ENCODE measurements around the gene DUS1L. TPM values are rescaled to one million over a fixed set of nuclear protein-coding genes. Genes with fewer than 3 reads are reported as not detected.

Gene DUS1L
- total RNA-seq, result 60.2 TPM

DNA sequence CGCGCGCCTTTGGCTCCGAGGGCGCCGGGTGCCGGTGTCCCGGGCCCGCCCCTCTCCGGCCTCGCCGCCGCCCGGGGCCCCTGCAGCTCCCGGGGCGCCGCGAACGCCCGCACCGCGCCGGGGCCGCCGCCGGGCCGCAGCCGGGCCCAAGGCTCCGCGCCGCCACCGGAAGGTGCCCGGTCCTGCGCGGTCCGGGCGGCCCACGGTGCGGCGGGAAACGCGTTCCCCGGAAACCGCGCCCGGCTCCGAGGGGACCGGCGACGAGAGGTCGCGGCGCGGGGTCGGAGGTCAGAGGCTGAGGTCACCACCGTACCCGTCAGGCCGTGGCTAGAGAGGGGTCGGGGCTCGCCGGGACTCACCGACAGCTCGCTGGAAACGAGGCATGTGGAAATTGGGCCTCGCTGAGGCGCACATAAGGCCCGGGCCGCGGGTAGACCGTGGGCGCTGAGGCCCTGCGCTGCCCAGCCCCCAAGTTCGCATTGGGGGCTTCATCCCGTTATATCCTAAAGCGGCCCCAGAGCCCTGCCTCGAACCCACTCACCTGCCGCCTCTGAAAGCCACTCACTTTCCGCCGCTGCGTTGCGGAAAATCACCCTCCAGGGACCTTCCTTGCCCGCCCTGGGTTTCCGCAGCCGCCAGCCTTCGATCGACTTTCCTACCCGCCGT, at the start of gene DUS1L:
Gene DUS1L, minus strand, starts transcription at position 167 of the 666 bp plus-strand sequence. CDS start 745 bp downstream, outside the sequence.

DNA sequence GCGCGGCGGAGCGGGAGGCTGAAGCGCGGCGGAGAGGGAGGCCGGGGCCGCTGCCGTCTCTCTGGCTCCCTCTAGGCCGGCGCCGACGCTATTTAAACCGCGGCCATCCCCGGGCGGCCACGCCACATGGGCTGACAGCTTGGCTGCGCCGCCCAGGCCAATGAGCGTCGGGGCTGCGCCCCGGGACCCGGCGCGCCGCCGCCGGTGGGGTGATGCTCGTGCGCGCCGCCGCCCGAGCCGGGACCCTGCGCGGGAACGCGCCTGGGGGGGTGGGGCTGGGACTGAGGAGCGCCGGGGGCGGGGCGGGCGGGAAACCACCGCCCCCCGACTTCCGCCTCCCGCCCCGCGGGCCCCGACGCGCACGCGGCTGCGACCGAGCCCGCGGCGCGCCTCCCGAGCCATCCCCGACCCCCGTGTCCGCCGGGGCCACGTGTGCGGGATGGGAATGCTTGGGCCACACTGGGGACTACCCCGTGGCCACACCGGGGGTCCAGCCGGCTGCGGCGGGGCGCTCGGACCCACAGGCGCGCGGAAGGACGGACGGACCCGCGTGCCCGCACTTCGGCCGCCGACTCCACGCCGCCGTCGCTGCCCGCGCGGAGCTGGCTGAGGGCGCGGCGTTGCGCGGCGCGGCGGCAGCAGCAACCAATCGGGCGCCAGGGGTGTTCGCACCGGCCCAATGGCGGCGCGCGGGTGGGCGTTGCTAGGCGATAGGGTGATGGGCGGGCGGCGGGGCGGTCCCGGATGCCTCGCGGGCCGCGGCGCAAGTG, 32.8 kb upstream of the DUS1L start, which contains the start of gene FASN:
Gene FASN, minus strand, starts transcription at position 68 of the 770 bp plus-strand sequence. CDS start 1,791 bp downstream, outside the sequence.

DNA sequence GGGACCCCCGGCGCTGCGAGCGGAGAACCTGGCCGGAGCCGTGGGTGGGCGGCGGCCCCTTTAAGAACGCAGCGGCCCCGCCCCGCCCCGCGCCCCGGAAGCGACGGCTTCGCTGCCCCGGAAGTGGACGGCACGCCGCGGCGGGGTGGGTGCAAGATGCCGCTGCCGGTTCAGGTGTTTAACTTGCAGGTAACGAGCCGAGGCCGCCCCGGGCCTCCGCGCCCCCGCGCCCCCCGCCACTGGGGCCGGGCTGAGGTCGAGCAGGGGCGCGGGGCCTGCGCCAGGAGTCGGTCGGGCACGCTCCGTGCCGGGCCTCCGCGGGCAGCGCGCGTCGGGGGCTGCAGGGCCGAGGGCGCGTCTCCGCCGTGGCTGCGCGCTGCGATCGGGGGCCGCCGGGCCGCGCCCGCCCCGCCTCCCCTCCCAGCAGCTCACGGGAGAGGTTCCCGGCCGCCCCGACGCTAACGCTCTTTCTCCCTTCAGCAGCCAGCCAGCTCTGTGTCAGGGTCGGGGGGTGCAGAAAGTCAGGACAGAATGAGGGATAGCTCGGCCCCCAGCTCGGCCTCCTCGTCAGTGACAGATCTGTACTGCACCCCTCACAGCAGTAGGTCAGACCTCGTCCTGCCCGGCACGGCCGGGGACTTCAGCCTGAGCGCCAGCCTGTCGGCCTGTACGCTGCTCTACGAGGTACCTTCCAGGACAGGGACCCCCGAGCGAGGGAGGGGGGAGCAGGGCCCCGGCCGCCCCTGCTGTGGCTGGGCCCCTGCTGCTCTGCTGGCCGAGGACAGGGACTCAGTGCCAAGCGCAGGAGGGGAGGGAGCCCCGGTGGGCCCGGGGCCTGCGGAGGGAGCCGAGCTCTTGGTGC, 13.6 kb downstream of the DUS1L start, which contains the start of the genes GPS1 and RFNG:
Gene GPS1, plus strand, starts transcription at position 123 of the 862 bp plus-strand sequence. Its CDS starts 34 bp downstream, at position 157.
Gene RFNG, minus strand, starts transcription at position 36 of the 862 bp plus-strand sequence. CDS start 45 bp downstream, outside the sequence.

GRCh38 chr17:82037092-82037888, 28.3 kb downstream of the DUS1L start, which contains the start of gene DCXR:
DCXR (minus strand) TSS chr17:82037697; CDS start chr17:82037682, 15 bp downstream.

DNA sequence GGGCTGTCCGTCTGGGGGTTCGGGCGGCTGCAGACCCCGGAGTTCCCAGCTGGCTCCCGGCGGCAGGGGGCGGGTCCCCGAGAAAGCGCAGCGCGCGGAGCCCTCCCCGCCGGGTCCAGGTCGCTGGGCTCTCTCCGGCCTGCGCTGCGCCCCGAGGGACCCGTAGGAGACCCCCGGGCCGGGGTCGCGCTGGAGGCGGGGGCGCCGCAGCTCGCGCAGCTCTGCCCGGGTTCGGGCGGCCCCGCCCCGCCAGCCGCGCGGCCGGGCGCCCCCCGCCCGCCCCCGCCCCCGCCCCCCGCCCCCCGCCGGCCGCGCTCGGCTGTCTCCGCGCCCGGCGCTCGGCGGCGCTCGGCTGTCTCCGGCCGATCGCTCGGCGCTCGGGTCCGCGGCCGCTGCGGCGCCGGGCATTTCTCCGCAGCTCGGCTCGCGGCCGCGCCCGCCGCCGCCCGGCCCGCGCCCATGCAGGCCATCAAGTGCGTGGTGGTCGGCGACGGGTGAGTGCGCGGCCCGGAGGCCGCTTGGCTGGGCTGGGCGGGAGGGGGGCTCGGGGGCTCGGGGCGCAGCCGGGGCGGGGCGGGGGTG, 34.2 kb downstream of the DUS1L start, which contains the start of gene RAC3:
Gene RAC3, plus strand, starts transcription at position 376 of the 582 bp plus-strand sequence. Its CDS starts 84 bp downstream, at position 460.

GRCh38 chr17:82022981-82023446, 42.6 kb downstream of the DUS1L start, which contains the start of gene LRRC45:
LRRC45 (plus strand) TSS chr17:82023305; CDS start chr17:82023644, 339 bp downstream.

GRCh38 chr17:82022310-82022980, 43.2 kb downstream of the DUS1L start, which contains the start of gene CENPX:
CENPX (minus strand) TSS chr17:82022878; CDS start chr17:82022861, 17 bp downstream.

Other genes with a start within 250 kb of the DUS1L start
- 76.1 TPM for gene MCRIP1, start 232.5 kb downstream of the DUS1L start, total RNA-seq
- gene PPP1R27, start 230.8 kb downstream of the DUS1L start, total RNA-seq, result not detected
- 232 TPM for gene P4HB, start 205.3 kb downstream of the DUS1L start, total RNA-seq
- gene ARHGDIA, start 194.5 kb downstream of the DUS1L start, total RNA-seq, result 54.5 TPM
- 77.1 TPM for gene ALYREF, start 174.2 kb downstream of the DUS1L start, total RNA-seq
- 86.6 TPM for gene ANAPC11, start 174.1 kb downstream of the DUS1L start, total RNA-seq
- 4.9 TPM for gene NPB, start 163.6 kb downstream of the DUS1L start, total RNA-seq
- 16.2 TPM for gene PCYT2, start 154.4 kb downstream of the DUS1L start, total RNA-seq
- gene SIRT7, start 147.6 kb downstream of the DUS1L start, total RNA-seq, result 13.4 TPM
- 17.0 TPM for gene MAFG, start 138.1 kb downstream of the DUS1L start, total RNA-seq
- 54.3 TPM for gene PYCR1, start 128.5 kb downstream of the DUS1L start, total RNA-seq
- gene MYADML2, start 118.6 kb downstream of the DUS1L start, total RNA-seq, result 3.1 TPM
- 2.0 TPM for gene NOTUM, start 104.6 kb downstream of the DUS1L start, total RNA-seq
- gene ASPSCR1, start 88.2 kb downstream of the DUS1L start, total RNA-seq, result 29.6 TPM
- gene CENPX, start 42.9 kb downstream of the DUS1L start, total RNA-seq, result 20.3 TPM
- 15.0 TPM for gene LRRC45, start 42.5 kb downstream of the DUS1L start, total RNA-seq
- 17.8 TPM for gene RAC3, start 34.1 kb downstream of the DUS1L start, total RNA-seq
- gene DCXR, start 28.1 kb downstream of the DUS1L start, total RNA-seq, result 39.0 TPM
- 43.2 TPM for gene RFNG, start 14.0 kb downstream of the DUS1L start, total RNA-seq
- gene GPS1, start 13.9 kb downstream of the DUS1L start, total RNA-seq, result 120 TPM
- 61.6 TPM for gene FASN, start 32.4 kb upstream of the DUS1L start, total RNA-seq
- 50.9 TPM for gene CCDC57, start 147.0 kb upstream of the DUS1L start, total RNA-seq
- gene SLC16A3, start 163.2 kb upstream of the DUS1L start, total RNA-seq, result 29.2 TPM
- 82.4 TPM for gene CSNK1D, start 207.9 kb upstream of the DUS1L start, total RNA-seq